ENCODE data around the gene ANKS1A. TPM values are rescaled to one million over a fixed set of nuclear protein-coding genes. Genes with fewer than 3 reads are reported as not detected.
"Not testable (repeated sequence)": the region's sequence is repeated elsewhere in the genome, so short reads cannot be mapped to it uniquely, and the experiment has no call there.

Gene ANKS1A
- total RNA-seq, 1 experiment from 2014 or later, result 35.0 TPM

GRCh38 chr6:35107208-35107607 is 218.2 kb downstream of the ANKS1A start:
- H3K27ac Mint-ChIP-seq; ATAC-seq; H3K4me1 Mint-ChIP-seq; H3K4me3 Mint-ChIP-seq; H3K36me3 Mint-ChIP-seq; H3K27me3 Mint-ChIP-seq (ENCODE audit: low read depth); POLR2A ChIA-PET; DNase-seq (ENCODE audit: low spot score): not testable (repeated sequence)
- CTCF ChIA-PET, result interaction anchor here (0.7 to 2.2 kb wide), 3 partner anchors 9 to 119 kb away, joined by 3 to 9 read pairs (median 3); no protein-coding TSS in a partner anchor
- peaks cover 27% of the 10 kb centered on the region for H3K9me3 Mint-ChIP-seq

GRCh38 chr6:35107761-35108160 is 218.7 kb downstream of the ANKS1A start:
- H3K4me3 Mint-ChIP-seq; H3K4me1 Mint-ChIP-seq; H3K27me3 Mint-ChIP-seq (ENCODE audit: low read depth); DNase-seq (ENCODE audit: low spot score); H3K36me3 Mint-ChIP-seq; H3K27ac Mint-ChIP-seq; POLR2A ChIA-PET; ATAC-seq: not testable (repeated sequence)
- CTCF ChIA-PET, result interaction anchor here (0.7 to 2.2 kb wide), 2 partner anchors 32 to 120 kb away, joined by 3 to 9 read pairs; no protein-coding TSS in a partner anchor
- H3K9me3 Mint-ChIP-seq, result peaks cover 29% of the 10 kb centered on the region

- ChIA-PET POLR2A (no interaction called here), CTCF (no interaction called here)
- Mint-ChIP-seq H3K4me1 (peaks cover 4% of the 10 kb centered on the region; the same call in 1 of the 2 replicates), H3K4me3 (no peak overlapping the region), H3K9me3 (peaks cover 29% of the 10 kb centered on the region), H3K27me3 (ENCODE audit: low read depth) (no peaks in the 10 kb centered on the region; the same call in 1 of the 2 replicates), H3K27ac (no peak overlapping the region), H3K36me3 (peaks cover 6% of the 10 kb centered on the region)
- DNase-seq (ENCODE audit: low spot score) (no peak), ATAC-seq (no peak)
- TF ChIP-seq TEAD1 (CRISPR knock-in tag; IDR thresholded peaks at IDR 0.05), result no peak
- no peak for TF ChIP-seq RORB (CRISPR knock-in tag; IDR thresholded peaks at IDR 0.05)
- no peak for TF ChIP-seq ZNF281 (CRISPR knock-in tag; IDR thresholded peaks at IDR 0.05)
- no peak for TF ChIP-seq MYBL2 (CRISPR knock-in tag; IDR thresholded peaks at IDR 0.05)
- no peak for TF ChIP-seq EMX1 (CRISPR knock-in tag; IDR thresholded peaks at IDR 0.05)
- no peak for TF ChIP-seq E2F5 (CRISPR knock-in tag; IDR thresholded peaks at IDR 0.05)
- no peak for TF ChIP-seq MLX (CRISPR knock-in tag; IDR thresholded peaks at IDR 0.05)
- TF ChIP-seq ZNF425 (CRISPR knock-in tag; conservative IDR thresholded peaks at IDR 0.05), result no peak
- TF ChIP-seq FOXP4 (CRISPR knock-in tag; IDR thresholded peaks at IDR 0.05), result no peak
- no peak for TF ChIP-seq AFF4 (CRISPR knock-in tag; IDR thresholded peaks at IDR 0.05; ENCODE audit: borderline replicate concordance)
- no peak for TF ChIP-seq NFYB (CRISPR knock-in tag; conservative IDR thresholded peaks at IDR 0.05; ENCODE audit: low read depth)
- no peak for TF ChIP-seq MAX (CRISPR knock-in tag; IDR thresholded peaks at IDR 0.05)
- TF ChIP-seq CBFB (CRISPR knock-in tag; IDR thresholded peaks at IDR 0.05; ENCODE audit: low read depth), result no peak
- TF ChIP-seq JAZF1 (CRISPR knock-in tag; IDR thresholded peaks at IDR 0.05), result no peak
- TF ChIP-seq CREB1 (CRISPR knock-in tag; IDR thresholded peaks at IDR 0.05), result no peak
- no peak for TF ChIP-seq ZNF671 (CRISPR knock-in tag; IDR thresholded peaks at IDR 0.05)
Observed at GRCh38 chr6:35108309-35108885, 219.3 kb downstream of the ANKS1A start.

All from WTC11 (cell line).